ENCODE measurements around the gene THSD4.
A peak's percentile ranks its signal among the peaks of the same experiment; 100 is the strongest.

THSD4 gene

DNA sequence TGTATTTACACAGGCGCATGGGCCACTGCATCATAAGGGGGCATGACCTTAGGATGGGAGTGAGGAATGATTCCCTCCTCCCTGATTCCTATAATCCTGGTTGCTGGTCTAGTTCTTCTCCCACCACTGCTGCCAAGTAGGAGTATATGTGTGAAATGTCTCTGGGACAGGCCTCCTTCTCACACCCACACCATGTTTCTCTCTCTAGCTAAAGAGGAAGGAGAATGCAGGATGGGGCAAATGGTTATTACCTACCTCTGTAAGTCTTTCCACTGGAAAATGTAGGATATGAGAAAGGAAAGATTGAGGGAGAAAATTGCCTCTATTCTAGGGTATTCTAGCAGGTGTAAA, 159.2 kb downstream of the THSD4 start:
- TF ChIP-seq, protein P1, sequence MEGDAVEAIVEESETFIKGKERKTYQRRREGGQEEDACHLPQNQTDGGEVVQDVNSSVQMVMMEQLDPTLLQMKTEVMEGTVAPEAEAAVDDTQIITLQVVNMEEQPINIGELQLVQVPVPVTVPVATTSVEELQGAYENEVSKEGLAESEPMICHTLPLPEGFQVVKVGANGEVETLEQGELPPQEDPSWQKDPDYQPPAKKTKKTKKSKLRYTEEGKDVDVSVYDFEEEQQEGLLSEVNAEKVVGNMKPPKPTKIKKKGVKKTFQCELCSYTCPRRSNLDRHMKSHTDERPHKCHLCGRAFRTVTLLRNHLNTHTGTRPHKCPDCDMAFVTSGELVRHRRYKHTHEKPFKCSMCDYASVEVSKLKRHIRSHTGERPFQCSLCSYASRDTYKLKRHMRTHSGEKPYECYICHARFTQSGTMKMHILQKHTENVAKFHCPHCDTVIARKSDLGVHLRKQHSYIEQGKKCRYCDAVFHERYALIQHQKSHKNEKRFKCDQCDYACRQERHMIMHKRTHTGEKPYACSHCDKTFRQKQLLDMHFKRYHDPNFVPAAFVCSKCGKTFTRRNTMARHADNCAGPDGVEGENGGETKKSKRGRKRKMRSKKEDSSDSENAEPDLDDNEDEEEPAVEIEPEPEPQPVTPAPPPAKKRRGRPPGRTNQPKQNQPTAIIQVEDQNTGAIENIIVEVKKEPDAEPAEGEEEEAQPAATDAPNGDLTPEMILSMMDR (IDR thresholded peaks at IDR 0.05; ENCODE audit: low read depth, low read length): no peak
- in situ Hi-C loops (cut with HindIII; ENCODE audit: low sequenced_read_pairs): no loop called here
- no peak for DNase-seq (ENCODE audit: low read depth, low spot score)
- no peak overlapping the region for H3K4me3 ChIP-seq (ENCODE audit: low read depth, low read length)

DNA sequence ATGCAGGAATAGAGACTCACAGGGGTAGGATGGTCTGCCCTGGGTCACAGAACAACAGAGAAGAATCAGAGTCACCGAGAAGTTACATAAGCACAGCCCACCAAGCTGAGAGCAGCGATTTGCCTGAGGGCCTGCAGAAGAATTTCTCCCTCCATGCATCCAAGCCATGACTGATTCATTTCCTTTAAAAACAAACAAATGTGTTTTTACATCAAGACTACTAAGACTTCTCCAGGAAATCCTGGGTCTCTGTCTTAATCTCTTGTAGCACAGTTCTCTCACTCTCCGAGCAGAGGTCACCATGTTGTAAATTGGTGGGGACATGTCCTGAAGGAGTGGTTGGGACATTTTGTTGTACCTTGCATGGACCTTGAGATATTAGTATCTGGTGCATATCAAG, 159.8 kb downstream of the THSD4 start:
- TF ChIP-seq, protein P1 (IDR thresholded peaks at IDR 0.05; ENCODE audit: low read depth, low read length): no peak
- H3K4me3 ChIP-seq (ENCODE audit: low read depth, low read length): no peak overlapping the region
- peak; percentile 87 for DNase-seq (ENCODE audit: low read depth, low spot score)
- in situ Hi-C loops (cut with HindIII; ENCODE audit: low sequenced_read_pairs): no loop called here

DNA sequence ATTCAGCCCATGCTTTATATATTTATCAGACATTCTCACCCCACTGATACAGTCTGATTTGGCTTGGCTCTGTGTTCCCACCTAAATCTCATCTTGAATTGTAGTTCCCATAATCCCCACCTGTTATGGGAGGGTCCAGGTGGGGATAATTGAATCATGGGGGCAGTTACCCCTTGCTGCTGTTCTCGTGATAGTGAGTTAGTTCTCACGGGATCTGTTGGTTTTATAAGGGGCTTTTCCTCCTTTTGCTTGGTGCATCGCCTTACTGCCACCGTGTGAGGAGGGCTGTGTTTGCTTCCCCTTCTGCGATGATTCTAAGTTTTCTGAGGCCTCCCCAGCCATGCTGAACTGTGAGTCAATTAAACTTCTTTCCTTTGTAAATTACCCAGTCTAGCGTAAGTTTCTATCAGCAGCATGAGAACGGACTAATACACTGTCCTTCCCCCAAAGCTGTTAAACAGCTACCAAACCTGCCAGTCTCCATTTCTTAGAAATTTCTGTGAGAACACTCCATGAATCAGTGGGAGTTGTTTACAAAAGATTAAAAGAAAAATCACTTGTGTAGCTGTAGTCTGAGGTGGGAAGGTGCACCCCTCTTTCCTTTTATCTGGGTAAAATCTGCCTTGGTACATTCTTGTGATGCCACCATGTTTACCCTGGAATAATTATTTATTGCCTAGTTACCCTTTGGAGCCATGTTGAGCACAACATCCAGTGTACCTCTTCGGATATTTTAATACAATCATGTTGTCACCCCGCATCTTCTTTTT, 160.5 kb downstream of the THSD4 start:
- H3K4me3 ChIP-seq (ENCODE audit: low read depth, low read length): no peak overlapping the region
- DNase-seq (ENCODE audit: low read depth, low spot score): no peak
- TF ChIP-seq, protein P1 (IDR thresholded peaks at IDR 0.05; ENCODE audit: low read depth, low read length): no peak
- in situ Hi-C loops (cut with HindIII; ENCODE audit: low sequenced_read_pairs): no loop called here

GRCh38 chr15:71276336-71276665, 161.0 kb downstream of the THSD4 start:
- in situ Hi-C loops (cut with HindIII; ENCODE audit: low sequenced_read_pairs): no loop called here
- TF ChIP-seq, protein P1 (IDR thresholded peaks at IDR 0.05; ENCODE audit: low read depth, low read length): no peak
- H3K4me3 ChIP-seq (ENCODE audit: low read depth, low read length): no peak overlapping the region
- DNase-seq (ENCODE audit: low read depth, low spot score): no peak

GRCh38 chr15:71278989-71279756, 163.9 kb downstream of the THSD4 start:
- in situ Hi-C loops (cut with HindIII; ENCODE audit: low sequenced_read_pairs): no loop called here
- H3K4me3 ChIP-seq (ENCODE audit: low read depth, low read length): no peak overlapping the region
- TF ChIP-seq, protein P1 (IDR thresholded peaks at IDR 0.05; ENCODE audit: low read depth, low read length): no peak
- DNase-seq (ENCODE audit: low read depth, low spot score): peak; percentile 92

DNA sequence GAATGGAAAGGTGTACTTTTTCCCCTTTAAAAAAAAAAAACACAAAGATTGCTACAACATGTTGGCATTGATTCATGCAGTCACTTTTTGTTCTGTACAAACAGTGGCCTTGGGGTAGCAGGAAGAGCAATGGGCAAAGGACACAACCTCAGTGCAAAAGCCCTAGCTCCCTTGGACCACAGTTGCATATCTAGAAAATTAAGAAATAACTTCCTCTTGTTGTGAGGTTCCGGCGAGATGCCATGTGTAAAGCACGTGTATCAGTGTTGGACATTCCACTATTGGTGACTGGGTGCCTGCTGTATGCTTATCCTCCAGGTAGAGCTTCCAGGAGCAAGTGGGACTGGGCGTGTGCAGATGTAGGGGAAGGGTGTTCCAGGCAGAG, 164.5 kb downstream of the THSD4 start:
- TF ChIP-seq, protein P1 (IDR thresholded peaks at IDR 0.05; ENCODE audit: low read depth, low read length): no peak
- in situ Hi-C loops (cut with HindIII; ENCODE audit: low sequenced_read_pairs): no loop called here

More for the DNA sequence above, 164.5 kb downstream of the THSD4 start:
- no peak overlapping the region for H3K4me3 ChIP-seq (ENCODE audit: low read depth, low read length)
- no peak for DNase-seq (ENCODE audit: low read depth, low spot score)
